NCI-H2227 treated with DMSO at 0.1 percent for 48 hours (cell line): Measurements from ENCODE around the gene MDK.
A peak's percentile ranks its signal among the peaks of the same experiment; 100 is the strongest.

Source experiments
- DNase-seq: peaks from one replicate; lab custom pipeline; 2025; lab: John Stamatoyannopoulos, UW

The MDK gene

DNA sequence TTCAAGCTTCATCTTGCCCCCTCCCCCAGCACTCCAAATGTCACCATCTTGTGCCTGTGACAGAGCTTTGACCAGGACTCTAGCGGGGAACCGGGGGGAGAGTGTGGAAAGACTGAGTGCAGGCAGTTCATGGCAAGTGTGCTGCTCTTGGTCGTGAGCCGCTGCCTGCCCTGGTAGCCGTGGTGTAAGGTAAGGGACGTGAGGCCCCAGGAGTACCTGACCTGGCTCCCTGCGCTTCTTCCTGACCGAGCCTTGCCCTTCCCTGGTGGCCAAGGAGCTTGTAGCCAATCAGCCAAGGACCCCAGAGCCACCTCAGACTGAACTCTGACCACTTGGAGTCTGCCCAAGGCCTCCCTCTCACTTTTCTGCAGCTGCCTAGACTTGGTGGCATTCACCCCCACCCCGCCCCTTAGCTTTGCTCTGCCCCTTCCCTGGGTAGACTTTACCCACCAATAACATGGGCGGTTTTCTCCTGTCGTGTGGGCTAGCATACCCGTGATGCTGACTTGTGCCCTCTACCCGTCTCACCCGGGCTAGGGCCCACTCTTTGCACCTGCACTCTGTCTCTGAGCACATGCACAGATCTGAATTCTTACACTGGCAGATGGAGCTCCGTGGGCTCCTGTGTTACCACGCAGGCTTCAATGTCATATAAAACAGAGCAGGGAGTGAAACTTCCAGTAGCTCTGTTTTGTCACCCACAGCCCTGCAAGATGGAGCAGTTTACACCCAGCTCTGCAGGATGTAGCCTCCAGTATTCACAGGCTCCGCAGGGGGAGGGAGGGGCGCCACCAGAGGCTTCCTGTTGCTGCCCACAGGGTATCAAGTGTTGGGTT is 32.7 kb upstream of the MDK start:
- no peak for DNase-seq

DNA sequence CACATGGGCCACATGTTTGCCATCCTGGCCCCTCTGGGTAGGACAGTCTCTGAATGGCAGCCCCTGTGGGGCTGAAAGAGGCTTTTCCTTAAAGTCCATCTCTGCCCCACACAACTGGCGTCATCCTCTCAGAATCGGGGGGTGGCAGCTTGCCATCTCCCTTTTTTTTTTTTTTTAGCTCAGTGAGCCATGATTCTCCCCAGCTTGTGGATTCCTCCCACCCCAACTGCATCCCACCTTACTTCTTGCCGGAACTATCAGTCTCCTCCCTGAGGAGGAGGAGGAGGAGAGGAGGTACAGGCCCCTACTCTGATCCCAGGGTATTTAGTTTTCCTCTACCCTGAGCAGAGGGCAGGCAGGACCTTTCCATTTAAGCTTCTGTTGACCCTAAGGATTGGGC is 30.8 kb upstream of the MDK start:
- no peak for DNase-seq

DNA sequence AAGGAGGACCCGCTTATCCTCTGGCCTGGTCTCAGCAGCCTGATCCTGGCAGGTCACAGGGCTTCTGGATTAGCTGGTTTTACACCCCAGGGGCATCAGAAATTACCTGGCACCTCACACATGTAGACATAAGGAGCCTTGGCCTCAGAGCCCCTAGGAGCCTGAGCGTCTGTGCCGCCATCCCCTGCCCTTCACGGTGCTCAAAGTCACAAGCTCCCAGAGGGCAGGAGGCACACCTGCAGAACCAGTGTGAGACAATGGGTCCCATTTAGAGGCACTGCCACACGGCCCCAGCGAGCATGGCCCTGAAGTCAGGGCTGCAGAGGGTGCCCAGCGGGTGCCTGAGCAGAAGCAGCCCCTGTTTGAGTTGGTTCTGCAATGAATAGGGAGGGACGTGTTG is 30.3 kb upstream of the MDK start:
- no peak for DNase-seq

DNA sequence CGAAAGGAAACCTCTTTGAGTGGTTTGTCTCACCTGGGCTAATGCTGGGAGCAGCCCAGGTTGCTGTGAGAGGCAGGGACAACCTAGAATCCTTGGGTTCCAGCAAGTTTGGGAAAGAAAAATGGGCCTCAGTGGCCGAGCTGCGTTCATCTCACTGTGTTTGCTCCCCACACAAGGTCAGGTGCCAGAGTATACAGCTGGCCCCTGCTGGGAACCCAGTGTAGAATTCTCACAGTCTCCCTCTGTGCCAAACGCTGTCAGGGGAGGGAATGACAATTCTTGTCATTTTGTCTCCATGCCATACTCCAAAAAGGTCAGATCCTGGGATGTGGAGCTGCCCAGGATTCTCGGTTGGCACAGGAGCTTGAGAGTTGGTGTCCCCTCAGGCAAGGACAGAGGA is 29.9 kb upstream of the MDK start:
- DNase-seq, result no peak

DNA sequence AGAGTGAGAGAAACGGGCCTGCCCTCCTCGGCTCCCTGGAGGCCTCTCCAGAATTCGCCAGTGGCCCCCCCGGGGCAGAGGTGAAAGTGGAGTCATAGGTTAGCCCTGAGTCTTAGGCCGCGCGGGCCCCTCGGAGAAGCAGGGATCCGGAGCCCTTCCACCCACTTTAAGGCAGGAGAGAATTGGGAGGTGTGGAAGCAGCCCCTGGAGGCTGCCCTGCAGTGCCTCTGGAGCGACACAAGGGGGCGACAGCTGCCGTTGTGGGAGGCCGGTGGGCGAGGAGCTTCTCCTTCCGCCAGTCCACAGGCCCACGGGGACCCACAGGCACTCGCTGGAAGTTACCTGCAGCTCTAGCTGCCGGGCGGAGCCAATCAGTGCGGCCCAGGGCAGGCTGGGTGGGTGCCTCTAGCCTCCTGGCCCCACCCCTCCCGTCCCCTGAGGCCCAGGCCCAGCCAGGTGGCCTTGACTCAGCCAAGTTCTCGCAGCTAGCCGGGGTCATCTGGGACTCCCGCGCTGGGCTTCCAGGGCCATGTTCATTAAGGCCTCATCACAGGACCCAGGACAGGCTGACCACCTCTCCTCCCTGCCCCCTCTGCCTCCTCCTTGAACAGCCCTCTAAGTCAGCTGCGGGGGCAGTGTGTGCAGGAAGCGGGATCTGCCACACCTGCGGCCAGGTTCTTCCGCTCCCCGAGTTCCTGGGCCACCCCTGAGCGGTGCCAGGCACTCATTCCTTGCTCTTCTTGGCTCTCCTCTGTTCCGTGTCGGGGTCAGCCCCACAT is 29.2 kb upstream of the MDK start:
- no peak for DNase-seq

DNA sequence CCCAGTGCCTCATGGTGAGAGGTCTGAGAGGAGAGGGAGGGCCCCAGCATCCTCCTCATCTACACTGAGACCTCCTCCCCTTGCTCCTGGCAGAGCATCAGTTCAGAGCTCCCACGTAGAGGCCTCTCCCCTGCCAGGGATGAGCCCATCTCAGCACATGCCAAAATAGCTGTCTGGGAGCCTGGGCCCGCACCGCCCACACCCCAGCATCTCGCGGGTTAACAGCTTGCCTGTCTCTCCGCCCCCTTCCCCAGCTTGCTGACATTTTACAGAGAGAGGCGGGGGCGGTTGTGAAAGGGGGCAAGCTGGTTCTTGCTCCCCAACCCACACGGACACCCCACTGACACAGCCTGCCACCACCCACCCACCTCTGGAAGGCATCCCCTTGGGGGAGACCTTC is 27.8 kb upstream of the MDK start:
- DNase-seq, result no peak

DNA sequence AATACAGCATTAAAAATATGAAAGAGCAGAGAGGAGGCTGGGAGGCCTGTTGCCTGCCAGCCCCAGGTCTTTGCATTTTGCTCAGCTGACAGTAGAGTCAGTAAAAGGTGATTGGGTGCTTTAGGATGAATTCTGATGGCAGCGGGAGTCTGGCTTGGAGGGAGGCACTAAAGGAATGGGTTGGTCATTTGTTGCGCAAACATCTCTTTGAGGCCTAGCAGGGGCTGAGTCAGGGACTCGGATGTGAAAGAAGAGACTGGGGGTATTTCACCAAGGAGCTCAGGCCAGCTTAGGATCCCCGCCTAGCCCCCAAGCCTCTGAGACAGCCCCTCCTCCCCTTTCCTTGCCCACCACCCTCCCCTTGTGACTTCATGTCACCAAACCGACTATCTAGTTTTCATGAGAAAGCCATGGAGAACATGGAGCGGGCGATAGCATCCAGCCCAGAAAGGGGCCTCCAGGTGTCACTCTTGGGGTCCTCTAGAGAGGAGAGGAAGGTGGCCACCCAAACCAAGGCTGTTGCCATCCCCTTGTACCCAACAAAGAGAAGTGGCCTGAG is 24.5 kb upstream of the MDK start:
- no peak for DNase-seq

DNA sequence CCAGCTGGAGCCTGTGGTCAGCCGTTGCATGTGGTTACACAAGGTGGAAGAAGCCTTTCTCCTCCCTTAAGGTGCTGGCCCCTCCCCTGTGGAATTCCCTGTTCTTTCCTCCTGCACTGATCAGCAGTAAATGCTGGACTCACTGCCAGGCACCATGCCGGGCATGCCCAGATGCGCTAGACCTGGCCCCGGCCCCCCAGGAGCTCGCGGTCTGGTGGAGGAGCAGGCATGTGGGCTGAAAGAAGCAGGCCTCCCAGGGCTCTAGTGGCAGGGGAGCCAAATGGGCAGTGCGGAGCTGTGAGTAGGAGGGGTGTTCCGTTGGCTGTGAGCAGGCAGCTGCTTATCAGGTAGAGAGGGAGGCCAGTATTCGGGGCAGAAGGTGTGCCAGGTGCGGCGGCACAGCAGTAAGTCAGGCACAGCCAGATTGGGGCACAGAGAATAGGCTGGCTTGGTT is 24.0 kb upstream of the MDK start:
- no peak for DNase-seq

DNA sequence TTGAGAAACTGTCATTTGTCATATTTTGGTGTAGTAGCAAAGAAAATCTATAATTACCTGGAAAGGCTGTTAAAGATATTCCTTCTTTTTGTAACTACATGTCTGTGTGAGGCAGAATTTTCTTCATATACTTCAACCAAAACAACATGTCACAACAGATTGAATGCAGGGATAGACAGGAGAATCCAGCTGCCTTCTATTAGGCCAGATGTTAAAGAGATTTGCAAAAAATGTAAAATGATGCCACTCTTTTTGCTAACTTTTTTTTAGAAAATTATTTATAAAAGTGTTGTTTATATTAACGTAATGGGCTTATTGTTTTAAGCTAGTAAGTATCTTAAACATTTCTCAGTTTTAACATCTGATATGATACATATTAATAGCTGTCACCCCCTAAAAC is 21.5 kb upstream of the MDK start:
- no peak for DNase-seq

DNA sequence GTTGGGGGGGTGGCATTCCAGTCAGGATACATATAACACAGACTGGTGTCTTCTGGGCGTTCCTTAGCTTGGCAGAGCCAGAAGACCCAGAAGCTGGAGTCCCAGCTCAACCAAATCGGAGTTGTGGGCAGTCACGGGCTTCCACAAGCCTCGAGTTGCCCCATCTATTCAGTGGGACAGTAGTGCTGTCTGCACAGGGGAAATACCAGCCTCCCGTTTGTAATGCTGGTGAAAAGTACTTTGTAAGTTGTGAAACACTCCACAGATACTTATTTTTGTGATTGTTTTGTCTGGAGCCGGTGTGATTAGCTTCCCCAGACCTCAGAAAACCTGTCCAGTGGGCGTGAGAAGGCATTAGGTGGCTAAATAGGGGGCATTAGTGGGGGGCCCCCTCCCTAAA is 20.6 kb upstream of the MDK start:
- no peak for DNase-seq

DNA sequence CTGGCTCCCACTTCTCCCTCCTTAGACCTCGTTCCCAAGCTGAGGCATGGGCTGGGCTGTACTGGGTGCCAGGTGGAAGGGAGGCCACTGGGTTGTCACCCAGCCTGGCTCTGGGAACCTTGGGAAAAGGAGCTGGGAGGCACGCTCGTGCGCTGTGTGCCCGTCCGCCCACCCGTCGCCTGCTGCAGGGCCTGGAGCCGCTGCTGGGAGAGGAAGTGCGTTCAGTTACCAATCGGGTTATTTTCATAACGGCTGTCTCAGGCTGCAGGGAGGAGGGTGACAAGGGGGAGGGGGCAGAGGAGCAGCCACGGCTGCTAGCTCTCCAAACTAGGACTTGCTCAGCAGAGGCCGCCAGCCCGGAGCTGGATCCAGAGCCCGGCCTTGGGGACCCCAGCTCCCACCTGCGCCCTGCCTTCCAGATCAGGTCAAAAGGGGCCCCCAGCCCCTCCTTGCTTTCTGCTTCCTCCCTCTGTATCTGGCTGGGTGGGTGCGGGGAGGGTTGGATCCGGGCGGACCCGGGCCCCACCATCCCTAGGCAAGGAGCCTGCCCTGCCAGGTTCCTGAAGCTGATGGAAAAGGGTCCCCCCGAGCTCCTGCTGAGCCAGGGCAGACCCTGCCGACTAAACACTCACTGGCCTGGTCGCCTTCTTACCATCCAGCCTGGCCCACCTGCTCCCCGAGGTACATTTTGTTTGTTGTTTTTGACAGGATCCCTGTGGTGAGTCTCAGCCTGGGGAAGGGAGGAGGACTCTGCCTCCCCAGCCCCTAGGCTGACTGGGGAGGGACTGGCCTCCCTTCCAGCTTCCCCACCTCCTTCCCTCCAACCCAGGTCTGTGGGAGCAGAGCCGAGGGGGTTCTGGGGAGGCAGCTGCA is 19.9 kb upstream of the MDK start:
- DNase-seq, result peak; percentile 62

DNA sequence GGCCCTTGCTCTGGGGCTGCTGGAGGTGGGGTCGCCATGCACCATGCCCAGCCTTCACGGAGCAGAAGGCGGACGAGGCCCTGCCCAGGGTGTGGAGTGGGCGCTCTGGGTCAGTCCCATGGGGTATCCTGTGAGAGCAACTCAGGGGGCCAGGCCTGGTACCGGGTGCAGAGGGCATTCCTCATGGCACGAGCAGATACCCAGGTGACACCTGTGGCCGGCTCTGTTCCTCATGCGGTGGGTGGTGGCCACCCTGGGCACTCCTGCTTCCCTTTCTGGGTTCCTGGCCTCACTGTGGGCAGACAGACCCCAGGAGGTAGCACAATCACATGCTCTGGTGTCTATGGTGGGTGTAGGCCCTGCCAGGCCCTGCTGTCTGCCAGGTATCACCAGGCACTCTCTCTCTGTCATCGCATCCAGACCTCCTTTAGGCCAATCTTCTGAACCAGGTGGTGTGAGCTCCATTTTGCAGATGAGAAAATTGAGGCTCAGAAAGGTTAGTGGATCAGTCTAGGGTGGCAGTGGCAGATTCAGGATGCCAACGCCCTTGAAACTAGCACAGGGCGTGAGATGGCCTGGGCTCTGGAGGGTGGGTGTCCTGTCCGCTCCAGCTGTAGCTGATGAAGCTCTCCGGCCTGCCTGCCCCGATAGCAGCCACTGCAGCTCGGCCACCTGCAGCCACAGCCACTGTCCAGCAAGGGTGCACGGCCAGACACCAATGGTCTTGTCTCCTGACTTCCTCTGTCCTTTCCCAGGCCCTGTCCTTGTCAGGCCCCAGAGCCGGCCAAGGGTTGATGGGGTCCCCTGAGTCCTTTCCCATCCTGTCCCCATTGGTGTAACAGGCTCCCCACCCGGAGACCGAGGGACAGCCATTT is 19.1 kb upstream of the MDK start:
- DNase-seq, result no peak

DNA sequence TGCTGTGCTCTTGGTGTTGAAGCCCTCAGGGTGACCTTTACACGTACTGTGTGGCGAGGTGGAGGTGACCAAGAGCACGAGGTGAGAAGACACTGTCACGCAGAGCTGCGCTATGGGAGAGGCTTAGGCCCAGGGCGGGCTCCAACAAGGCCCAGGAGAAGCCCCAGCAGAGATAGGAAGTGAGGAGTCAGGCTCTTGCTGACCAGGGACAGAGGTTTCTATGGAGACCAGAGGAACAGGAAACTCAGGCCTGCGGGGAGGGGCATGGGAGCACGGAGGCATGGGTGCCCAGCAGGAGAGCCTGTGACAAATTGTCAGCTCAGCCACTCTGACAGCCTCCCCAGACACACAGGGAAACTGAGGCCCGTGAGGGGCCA is 18.4 kb upstream of the MDK start:
- DNase-seq, result no peak

DNA sequence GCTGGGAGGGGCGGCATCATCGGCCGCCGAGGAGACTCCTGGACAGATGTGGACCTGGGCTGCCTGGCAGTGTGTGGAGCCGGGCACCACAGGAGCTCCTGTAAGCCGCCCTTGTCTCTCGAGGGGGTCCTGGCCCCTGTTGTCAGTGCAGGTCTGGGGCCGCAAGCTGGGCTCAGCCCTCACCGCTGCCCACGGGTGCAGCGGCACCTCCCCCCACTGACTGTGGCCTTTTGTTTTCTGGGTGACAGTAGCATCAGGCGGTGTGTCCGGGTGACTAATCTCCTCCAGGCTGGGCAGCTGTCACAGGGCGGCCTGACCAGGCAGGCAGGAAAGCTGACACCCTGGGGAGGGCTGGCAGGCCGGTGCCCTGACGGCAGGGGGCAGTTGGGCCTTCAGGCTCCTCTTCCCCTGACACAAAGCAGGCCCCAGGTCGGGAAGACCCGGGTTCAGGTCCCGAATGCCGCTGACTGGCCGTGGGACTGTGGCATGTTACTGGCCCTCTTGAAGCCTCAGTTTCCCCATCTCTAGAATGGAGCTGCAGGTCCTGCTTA is 17.9 kb upstream of the MDK start:
- DNase-seq, result no peak

DNA sequence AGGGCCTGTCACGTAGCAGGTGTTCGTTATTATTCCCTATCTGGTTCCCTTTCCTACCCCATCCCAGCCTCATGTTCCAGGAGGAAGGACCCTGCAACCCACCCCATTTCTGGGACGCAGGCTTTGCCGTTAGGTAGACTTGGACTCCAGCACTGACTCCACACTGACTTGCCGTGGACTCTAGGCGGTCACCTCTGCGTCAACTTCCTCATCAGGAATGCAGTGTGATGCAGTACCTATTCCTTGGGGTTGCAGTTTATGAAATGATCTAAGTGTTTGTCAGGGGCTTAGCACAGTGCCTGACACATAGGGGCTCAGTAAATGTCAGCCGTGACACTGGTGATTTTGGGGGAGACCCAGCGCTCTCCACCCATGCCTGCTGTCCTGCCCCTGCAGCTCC is 17.4 kb upstream of the MDK start:
- no peak for DNase-seq

DNA sequence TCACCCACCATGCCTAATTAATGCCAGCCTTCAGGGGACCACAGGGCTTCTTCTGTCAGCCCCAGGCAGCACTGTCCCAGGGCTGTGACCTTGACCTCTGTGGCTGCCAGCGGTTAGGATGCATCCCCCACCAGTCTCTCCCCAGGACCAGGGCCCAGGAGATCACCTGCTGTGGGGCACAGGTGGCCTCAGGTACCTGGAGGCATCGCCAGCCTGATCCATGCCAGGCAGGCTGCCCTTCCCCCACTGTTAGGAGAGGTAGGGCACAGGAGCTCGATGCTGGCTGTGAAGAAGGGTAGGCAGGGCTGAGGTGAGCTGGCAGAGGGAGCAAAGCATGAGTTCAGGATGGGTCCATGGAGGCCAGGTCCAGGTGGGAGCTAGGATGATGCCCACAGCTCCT is 16.7 kb upstream of the MDK start:
- DNase-seq, result no peak

DNA sequence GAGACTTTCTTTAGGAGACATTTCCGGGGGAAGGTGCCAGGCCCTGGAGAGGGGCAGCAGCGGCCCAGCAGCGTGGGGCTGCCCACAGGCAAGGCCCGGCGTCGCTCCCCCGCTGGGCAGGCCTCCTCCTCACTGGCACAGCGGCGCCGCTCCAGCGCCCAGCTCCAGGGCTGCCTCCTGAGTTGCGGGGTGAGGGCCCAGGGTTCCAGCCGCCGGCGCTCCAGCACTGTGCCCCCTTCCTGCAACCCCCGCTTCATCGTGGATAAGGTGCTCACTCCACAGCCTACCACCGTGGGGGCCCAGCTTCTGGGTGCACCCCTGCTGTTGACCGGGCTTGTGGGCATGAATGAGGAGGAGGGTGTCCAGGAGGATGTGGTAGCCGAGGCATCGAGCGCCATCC is 15.2 kb upstream of the MDK start:
- DNase-seq, result no peak

DNA sequence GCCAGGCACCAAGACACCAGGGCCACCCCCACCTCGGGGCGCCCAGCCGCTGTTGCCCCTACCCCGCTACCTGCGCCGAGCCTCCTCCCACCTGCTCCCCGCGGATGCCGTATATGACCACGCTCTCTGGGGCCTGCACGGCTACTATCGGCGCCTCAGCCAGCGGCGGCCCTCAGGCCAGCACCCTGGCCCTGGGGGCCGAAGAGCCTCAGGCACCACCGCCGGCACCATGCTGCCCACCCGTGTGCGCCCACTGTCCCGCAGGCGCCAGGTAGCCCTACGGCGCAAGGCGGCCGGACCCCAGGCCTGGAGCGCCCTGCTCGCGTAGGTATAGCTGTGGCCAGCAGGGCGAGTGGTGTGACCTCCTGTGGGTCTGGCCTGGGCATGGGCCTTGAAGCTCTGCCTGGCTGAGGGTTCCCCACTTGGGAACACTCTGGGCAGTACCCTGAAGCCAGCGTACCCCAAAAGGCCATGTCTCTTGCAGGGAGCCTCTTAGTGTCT is 14.8 kb upstream of the MDK start:
- no peak for DNase-seq

DNA sequence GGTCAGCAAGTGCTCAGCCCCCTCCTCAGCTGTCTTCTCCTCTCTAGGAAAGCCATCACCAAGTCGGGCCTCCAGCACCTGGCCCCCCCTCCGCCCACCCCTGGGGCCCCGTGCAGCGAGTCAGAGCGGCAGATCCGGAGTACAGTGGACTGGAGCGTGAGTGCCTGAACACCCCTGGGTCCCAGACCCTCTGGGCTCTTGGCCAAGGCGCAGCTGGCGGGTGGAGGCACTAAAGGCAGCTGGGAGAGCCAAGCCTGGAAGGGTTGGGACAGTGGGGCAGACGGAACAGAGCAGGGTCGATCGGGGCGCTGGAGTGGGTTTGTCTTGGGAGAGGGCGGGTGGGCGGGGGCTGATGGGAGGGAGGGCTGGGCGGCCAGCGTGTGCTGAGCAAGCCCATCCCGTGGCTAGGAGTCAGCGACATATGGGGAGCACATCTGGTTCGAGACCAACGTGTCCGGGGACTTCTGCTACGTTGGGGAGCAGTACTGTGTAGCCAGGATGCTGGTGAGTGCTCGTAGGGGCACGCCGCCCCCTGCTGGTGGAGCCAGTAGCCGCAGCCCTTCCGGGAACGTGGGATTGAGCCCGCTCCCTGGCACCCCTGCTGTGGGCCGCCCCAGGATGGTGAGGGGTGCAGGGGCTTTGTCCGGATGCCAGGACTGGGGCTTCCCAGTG is 14.1 kb upstream of the MDK start:
- DNase-seq, result no peak

DNA sequence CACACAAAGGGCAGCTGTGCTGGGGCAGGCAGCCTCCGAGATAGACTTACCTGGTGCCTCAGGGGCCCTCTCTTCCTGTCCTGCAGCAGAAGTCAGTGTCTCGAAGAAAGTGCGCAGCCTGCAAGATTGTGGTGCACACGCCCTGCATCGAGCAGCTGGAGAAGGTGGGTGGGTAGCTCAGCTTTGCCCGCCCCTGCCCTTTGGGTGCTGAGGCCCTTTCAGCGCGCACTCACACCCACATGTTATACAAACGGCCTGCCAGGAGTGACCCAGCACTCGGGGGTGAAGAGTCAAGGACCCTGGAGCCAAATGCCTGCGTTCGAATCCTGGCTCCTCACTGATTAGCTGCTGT is 13.6 kb upstream of the MDK start:
- no peak for DNase-seq
